NCI-H2196 treated with DMSO at 0.1 percent for 48 hours (cell line): ENCODE results near the gene CNPY4.

ENCODE experiments used
- DNase-seq: peaks from one replicate; lab custom pipeline; 2025; ENCODE audit not compliant: unreplicated experiment; lab: John Stamatoyannopoulos, UW

The CNPY4 gene

DNA sequence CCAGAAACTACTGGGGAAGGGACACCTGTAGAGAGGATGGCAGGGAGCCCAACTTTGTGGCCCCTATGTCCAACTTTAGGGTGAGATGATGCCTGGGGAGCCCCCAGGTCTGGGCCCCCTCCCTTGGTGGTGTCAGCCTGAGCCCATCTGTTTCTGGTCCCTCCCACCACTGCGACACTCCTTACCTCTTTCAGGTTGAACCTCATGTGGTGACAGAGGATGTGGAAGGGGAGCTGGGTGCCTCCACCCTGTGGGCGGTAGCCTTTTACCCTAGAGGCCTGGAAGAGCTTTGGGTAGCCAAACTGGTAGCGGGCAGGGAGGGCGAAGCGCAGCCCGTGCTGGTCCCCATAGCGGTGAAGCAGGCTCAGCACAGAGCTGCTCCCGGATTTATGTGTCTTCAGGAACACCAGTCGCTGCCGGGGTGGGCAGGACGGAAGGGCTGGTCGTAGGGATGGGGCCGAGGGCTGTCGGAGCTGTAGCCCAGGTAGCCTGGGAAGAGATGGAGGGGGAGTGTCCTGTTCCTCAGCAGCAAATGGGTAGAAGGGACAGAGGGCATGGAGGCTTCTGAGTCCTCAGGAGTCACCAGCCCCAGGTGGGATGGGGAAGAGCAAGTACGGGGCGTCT is 47.0 kb downstream of the CNPY4 start:
- DNase-seq = no peak

DNA sequence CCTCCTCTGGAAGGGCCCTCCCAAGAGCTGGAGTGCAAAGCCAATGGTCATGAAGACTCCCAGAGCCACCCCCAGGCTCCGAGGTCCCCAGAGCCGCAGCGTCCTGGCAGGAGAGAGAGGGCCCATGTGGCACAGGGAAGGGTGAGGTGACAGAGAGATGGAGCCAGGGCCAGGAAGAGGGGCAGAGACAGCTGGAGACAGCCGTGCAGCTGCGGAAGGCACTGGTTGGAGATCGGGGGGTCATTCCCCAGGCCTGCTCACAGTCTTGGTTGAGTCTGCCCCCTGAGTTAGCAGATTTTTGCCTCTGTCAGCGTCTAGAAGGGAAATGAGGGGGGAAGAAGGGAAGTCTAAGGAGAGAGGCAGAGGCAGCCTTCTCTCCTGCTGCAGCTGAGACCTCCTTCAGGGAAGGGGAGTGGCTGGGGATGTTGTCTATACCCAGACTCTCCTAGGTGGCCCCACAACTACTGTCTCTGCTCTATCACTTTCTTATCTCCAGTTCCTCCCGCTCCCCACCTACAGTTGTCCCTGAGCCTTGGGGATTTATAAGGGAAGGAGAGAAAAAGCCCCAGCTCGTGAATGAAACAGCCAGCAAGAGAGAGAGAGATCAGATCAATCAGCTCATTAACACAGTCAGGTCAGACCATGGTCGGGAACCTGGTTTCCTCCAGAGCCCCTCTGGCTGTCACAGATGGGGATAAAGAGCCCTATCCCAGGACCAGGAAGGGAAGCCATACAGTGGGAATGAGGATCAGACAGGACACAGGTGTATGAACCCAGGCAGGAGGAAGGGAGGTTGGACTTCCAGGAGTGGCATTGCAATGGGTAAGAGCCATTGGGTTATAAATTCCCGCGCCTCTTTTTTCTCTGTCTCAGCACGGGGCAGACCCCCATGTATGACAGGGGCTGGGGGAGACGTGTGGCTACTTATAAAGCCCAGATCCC is 47.8 kb downstream of the CNPY4 start:
- DNase-seq = no peak

DNA sequence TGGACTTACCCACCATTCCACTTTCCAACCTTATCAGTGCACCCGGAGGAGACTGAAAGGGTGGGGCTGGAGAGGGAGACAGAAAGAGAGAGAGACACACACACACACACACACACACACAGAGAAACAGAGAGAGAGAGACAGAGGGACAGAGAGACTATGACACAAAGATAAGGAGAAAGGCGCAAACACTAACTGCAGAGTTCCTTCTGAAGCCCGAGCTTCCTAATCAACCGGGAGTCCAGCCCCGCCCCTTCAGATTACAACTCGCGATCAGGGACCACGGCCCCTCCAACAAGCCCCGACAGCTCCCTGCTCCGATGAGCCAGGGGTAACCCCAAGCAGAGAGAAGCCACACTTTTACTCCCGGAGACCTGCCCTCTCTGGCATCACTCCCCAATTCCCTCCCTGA is 48.5 kb downstream of the CNPY4 start:
- no peak for DNase-seq

DNA sequence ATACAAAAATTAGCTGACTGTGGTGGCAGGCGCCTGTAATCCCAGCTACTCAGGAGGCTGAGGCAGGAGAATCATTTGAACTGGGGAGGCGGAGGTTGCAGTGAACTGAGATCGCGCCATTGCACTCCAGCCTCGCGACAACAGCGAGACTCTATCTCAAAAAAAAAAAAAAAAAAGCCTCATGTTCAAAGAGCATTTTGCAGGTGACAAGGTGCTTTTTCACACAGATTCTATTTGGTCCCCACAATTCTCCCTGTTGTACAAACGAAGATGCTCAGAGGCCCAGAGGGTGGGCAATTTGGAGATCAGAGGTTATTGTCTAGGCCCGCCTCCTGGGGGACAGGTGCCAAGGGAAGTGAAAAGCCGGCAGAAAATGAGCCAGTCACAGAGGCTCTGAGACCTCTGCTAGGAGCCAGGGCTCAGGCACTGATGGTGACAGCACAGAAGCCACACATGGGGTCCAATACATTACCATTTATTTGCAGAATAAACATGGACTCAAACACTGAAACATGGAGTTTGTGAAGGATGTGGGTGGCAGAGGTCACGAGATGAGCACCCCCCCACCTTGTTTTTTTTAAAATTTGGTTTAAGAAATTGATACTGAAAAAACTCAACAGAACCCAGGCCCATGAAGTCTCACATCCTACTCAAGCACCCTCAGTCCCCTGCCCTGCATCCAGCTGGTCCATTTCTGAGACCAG is 49.9 kb downstream of the CNPY4 start:
- DNase-seq = no peak

DNA sequence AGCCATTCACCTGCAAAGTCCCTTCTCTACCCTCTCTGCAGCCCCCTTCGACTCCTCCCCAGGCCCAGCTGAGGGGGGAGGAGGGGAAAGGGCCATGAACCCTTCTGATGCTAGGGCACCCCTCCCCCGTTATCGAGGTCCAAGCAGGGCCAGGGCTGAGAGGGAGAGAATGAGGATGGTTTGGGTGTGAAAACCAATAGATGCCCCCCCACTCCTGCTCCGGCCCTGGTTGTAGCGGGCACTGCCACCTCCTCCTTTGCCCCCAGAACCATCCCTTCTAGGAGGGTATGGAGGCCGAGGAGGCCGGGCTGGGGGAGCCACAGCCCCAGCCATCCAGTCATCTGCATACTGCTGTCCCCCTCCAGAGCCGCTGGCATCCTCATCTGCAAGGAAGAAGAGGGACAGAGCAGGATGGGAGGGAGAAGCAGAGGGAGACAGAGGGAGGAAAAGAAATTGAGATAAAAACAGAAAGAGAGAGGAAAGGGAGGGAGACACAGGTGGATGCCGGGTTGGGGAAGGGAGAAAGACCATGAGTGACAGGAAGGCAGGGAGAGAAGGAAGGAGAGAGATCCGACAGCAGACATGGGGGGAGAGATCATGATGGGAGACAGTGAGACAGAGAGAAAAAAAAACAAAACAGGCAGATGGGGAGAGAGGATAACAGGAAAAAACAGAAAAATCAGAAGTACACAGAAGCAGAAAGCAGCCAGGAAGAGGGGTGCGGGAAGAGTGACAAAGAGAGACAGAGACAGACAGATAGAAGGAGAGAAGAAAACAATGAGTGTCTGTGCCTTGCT is 50.9 kb downstream of the CNPY4 start:
- DNase-seq = no peak

DNA sequence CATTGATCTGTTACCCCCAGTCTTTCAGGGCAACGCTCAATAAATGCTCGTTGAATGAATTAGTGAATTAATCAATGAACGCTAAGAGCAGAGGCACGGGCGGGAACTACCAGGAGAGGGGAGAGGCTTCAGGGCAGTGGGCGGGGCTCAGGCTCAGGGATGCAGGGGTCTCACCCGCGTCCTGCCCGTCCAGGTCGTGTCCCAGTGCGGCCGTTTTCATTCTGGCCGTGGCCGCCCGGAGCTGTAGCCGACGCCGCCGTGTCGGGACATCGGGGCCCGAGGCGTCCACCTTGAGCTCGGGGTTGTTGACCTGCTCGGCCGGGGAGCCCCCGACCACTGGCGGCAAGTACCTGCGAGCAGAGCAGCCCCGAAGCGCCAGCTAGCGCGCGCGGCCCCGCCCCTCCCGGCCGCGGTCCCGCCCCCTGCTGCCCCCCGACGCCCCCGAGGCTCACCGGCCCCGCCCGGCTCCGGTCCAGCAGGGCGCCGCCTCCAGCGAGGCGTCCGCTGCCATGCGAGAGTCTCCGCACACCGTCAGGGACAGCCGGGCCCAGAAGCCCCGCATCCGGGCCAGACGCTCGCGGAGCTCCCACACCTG is 51.8 kb downstream of the CNPY4 start:
- DNase-seq = no peak

DNA sequence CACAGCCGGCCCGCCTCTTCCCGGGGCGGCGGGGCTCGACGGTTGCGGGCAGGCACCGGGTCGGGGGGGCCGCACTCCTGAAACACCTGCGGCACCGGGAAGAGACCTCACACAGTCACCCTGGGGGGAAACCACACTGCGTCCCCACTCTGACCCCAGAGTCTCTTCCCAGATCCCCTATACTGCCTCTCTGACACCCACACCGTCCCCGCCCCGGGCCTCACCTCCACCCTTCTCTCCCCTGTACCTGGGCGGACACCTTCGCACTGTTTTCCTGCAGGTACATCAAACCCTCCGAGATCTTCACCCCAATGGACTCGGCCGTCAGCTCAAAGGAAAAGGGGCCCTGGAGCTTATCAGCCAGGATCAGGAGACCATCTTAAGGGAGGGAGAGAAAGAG is 52.4 kb downstream of the CNPY4 start:
- no peak for DNase-seq

DNA sequence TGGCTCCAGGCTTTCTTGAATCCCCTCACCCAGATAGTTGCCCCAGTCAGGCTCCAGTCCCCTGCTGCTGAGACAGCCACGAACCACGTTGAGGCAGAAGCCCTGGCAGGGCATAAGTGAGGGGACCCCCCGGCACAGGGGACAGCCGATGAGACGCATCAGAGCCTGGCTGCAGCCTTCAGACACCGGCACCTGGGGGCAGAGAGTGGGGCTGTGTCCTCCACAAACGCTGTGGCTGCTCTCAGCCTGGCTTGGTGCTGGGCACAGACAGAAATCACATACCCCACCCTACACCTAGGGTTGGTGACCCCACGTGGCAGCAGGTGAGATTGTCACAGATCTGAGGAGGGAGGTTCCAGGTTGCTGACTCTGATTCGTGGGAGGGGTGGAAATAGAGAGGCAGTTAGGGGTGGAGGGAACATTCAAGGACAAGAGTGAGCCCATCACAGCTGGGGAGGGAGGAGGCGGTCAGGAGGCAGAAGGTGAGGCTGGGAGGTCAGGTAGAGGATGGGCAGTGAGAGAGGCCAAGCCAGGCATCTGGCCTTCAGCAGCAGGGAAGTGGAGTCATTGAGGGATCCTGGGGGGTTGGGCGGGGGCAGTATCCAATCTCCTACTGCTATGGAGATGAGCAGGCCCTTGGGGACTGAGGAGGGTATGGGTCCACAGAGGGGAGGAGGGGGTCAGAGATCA is 54.5 kb downstream of the CNPY4 start:
- DNase-seq = no peak

DNA sequence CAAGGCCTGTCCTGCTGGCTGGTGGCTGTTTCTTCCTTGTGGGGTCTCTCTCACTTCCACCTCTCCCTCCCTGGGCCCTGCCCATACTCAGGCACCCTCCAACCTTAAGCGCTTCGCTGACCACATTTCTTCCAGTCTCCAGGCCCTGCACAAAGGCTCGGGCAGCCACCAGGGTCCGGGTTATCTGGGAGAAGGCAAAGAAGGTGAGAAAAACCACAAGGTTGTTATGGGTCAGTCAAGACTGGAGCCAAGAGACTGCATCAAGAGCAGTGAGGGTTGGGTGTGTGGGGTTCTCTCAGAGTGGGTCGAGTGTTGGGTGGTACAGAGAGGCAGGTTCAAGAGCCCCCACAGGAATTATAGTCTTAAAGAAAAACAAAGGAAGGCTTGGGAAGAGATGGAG is 55.1 kb downstream of the CNPY4 start:
- DNase-seq = no peak
